HepG2 (cell line): ENCODE data around the gene DDX10.

Source experiments
- HCFC1 ChIP-seq: fragments of 150-350 bp; IDR thresholded peaks from 2 replicates; pipeline ENCODE4 v1.6.1; 2014; ENCODE audit warnings: low read depth, low read length
- HNRNPK ChIP-seq: fragments of 200-400 bp; formaldehyde crosslinking; IDR thresholded peaks from 2 replicates; pipeline ENCODE4 v1.6.1; 2018; ENCODE audit warnings: low read length, low read depth, moderate library complexity, mild to moderate bottlenecking; ENCODE audit not compliant: poor library complexity, severe bottlenecking

DNA sequence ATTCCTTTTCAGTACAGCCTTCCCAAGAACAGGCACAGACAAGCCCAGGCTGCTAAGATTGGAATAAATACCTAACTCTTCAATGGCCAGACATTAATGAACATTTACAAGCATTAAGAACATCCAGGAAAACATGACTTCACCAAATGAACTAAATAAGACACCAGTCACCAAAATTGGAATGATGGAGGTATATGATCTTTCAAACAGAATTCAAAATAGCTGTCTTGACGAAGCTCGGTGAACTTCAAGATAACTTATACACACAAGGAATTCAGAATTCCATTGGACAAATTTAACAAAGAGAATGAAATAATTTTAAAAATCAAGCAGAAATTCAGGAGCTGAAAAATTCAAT lies 16.4 kb upstream of the DDX10 start:
- TF ChIP-seq HCFC1 (no peak), HNRNPK (no peak)
